A549 (cell line): ENCODE results near the gene AMIGO2. TPM values are rescaled to one million over a fixed set of nuclear protein-coding genes. Genes with fewer than 3 reads are reported as not detected.

ENCODE experiments used
- ATAC-seq, 2 experiments: fragments of 200-7000 bp in 1 of 2; fragments of >200 bp in 1 of 2; cut with Nextera tagmentation in 1 of 2; cut with Tn5 transposase in 1 of 2; 3 replicates each; pipeline versions ENCODE4 v1.8.0 to v1.9.1; 2018 to 2020; ENCODE audit warnings: mild to moderate bottlenecking in 1 of 2, moderate library complexity in 1 of 2
- CTCF ChIA-PET: fragments of 300-600 bp; sonication (Branson Sonifier 250); formaldehyde crosslinking; extraction: SDS; loops from one replicate; lab custom pipeline; 2021; ENCODE audit warnings: antibody characterized with exemption, inconsistent platforms; lab: Yijun Ruan, JAX
- POLR2A ChIA-PET: fragments of 350-600 bp; formaldehyde crosslinking; extraction: SDS; loops from one replicate; lab custom pipeline; 2021; ENCODE audit warnings: antibody characterized with exemption, inconsistent platforms; lab: Yijun Ruan, JAX
- DNase-seq, 2 experiments: peaks; one replicate each; pipeline versions ENCODE4 v3.0.0 to v3.0.0-alpha.2; 2011 to 2016; ENCODE audit warnings: low read depth in 1 of 2, low spot score in 1 of 2
- FAIRE-seq: peaks from 2 replicates; lab custom pipeline; 2011; peaks lifted over from hg19 to GRCh38; lab: Jason Lieb, UNC
- H3K27ac ChIP-seq, 2 experiments: fragments of >200 bp; sonication (Bioruptor Twin); formaldehyde crosslinking; 3 replicates each; pipeline ENCODE4 v1.5.1; 2016 to 2017
- H3K4me1 ChIP-seq: fragments of >200 bp; sonication (Bioruptor Twin); formaldehyde crosslinking; 3 replicates; pipeline ENCODE4 v1.6.1; 2016
- H3K4me2 ChIP-seq: fragments of >200 bp; sonication (Bioruptor Twin); formaldehyde crosslinking; 3 replicates; pipeline ENCODE4 v1.6.1; 2016
- H3K4me3 ChIP-seq: fragments of >200 bp; sonication (Bioruptor Twin); formaldehyde crosslinking; 3 replicates; pipeline ENCODE4 v1.5.1; 2016
- H3K9me3 ChIP-seq: fragments of >200 bp; sonication (Bioruptor Twin); formaldehyde crosslinking; 3 replicates; pipeline ENCODE4 v1.6.1; 2016
- CBX2 ChIP-seq: fragments of 200-600 bp; sonication (generic); IDR thresholded peaks from 2 replicates; pipeline ENCODE4 v1.6.1; 2016; ENCODE audit warnings: low read depth, mild to moderate bottlenecking, borderline replicate concordance
- EP300 ChIP-seq, 2 experiments: fragments of >200 bp; sonication (Bioruptor Twin); formaldehyde crosslinking; IDR thresholded peaks; 2 replicates in 1 of 2; 3 replicates in 1 of 2; pipeline ENCODE4 v1.6.1; 2016 to 2017
- FOSL2 ChIP-seq, 2 experiments: fragments of 450-650 bp in 1 of 2; fragments of >200 bp in 1 of 2; sonication (Bioruptor Twin) in 1 of 2; formaldehyde crosslinking; IDR thresholded peaks; 2 replicates each; pipeline versions ENCODE4 v1.5.0 to v1.6.1; 2016 to 2020; ENCODE audit warnings: mild to moderate bottlenecking in 1 of 2, moderate library complexity in 1 of 2
- HOXA7 ChIP-seq: fragments of 250-450 bp; sonication (Bioruptor Pico); IDR thresholded peaks from 2 replicates; pipeline ENCODE4 v1.5.0; 2020; ENCODE audit warnings: mild to moderate bottlenecking, moderate library complexity
- HOXB5 ChIP-seq: fragments of 250-450 bp; sonication (Bioruptor Pico); IDR thresholded peaks from 2 replicates; pipeline ENCODE4 v1.5.0; 2020; ENCODE audit warnings: mild to moderate bottlenecking, moderate library complexity
- JUN ChIP-seq, 2 experiments: fragments of >200 bp; sonication (Bioruptor Twin); formaldehyde crosslinking; IDR thresholded peaks; 2 replicates in 1 of 2; 3 replicates in 1 of 2; pipeline ENCODE4 v1.6.1; 2016 to 2017
- KDM1A ChIP-seq: fragments of 200-600 bp; sonication (generic); IDR thresholded peaks from 2 replicates; pipeline ENCODE4 v1.6.1; 2016; ENCODE audit warnings: low read depth, mild to moderate bottlenecking
- MAFK ChIP-seq: fragments of 450-650 bp; IDR thresholded peaks from 2 replicates; pipeline ENCODE4 v1.6.1; 2014; ENCODE audit not compliant: partially characterized antibody
- MAZ ChIP-seq: fragments of 150-350 bp; IDR thresholded peaks from 2 replicates; pipeline ENCODE4 v1.6.1; 2014; ENCODE audit warnings: antibody characterized with exemption, low read depth, low read length, borderline replicate concordance
- MYC ChIP-seq: IDR thresholded peaks from 2 replicates; pipeline ENCODE4 v1.6.1; 2012; ENCODE audit warnings: mild to moderate bottlenecking, inconsistent platforms, low read length, improper control_type of control experiment, borderline replicate concordance
- NR3C1 ChIP-seq: fragments of >200 bp; sonication (Bioruptor Twin); formaldehyde crosslinking; IDR thresholded peaks from 3 replicates; pipeline ENCODE4 v1.6.1; 2017
- RNF2 ChIP-seq: fragments of 200-600 bp; sonication (generic); IDR thresholded peaks from 2 replicates; pipeline ENCODE4 v1.6.1; 2016; ENCODE audit warnings: low read depth, mild to moderate bottlenecking, antibody characterized with exemption, moderate library complexity, borderline replicate concordance
- WGBS: methylation state at CpG from one replicate; pipeline ENCODE4 v1.1.6; 2017; ENCODE audit errors: missing lambda C conversion rate; 5-methylcytosine and 5-hydroxymethylcytosine counted together
- polyA plus RNA-seq, 4 experiments: library from polyadenylated mRNA; depleted of rRNA in 3 of 4; stranded (reverse); fragments of >200 nt; fragmentation: RNase III in 1 of 4; extraction: RNeasy Plus Mini Kit Qiagen cat#74134 plus additional on column Dnase treatment in 1 of 4; gene quantifications; 2 replicates in 3 of 4; 3 replicates in 1 of 4; pipeline ENCODE4 v1.2.3, GENCODE V29; 2011 to 2017
- TF ChIP-seq, protein P1 (sequence below): IDR thresholded peaks from 2 replicates; pipeline ENCODE4 v1.6.1; 2012; ENCODE audit warnings: low read depth, borderline replicate concordance
- TF ChIP-seq, protein P2 (sequence below): IDR thresholded peaks from 2 replicates; pipeline ENCODE4 v1.6.1; 2012
- TF ChIP-seq, protein P3 (sequence below): fragments of 450-650 bp; IDR thresholded peaks from 2 replicates; pipeline ENCODE4 v1.6.1; 2014; ENCODE audit warnings: antibody characterized with exemption
- TF ChIP-seq, protein P4 (sequence below): fragments of 250-450 bp; sonication (Bioruptor Pico); IDR thresholded peaks from 2 replicates; pipeline ENCODE4 v1.5.0; 2020; ENCODE audit warnings: low read depth, mild to moderate bottlenecking, moderate library complexity
- TF ChIP-seq, protein P5 (sequence below): fragments of >200 bp; sonication (Bioruptor Twin); formaldehyde crosslinking; IDR thresholded peaks from 3 replicates; pipeline ENCODE4 v1.6.1; 2016
- TF ChIP-seq, protein P6 (sequence below): fragments of 200-600 bp; sonication (generic); IDR thresholded peaks from 2 replicates; pipeline ENCODE4 v1.6.1; 2016; ENCODE audit warnings: antibody characterized with exemption, mild to moderate bottlenecking, moderate library complexity

AMIGO2 gene
- polyA plus RNA-seq, 2 of the 4 experiments (the other 2 are of a cell fraction) = 288 to 636 TPM

DNA sequence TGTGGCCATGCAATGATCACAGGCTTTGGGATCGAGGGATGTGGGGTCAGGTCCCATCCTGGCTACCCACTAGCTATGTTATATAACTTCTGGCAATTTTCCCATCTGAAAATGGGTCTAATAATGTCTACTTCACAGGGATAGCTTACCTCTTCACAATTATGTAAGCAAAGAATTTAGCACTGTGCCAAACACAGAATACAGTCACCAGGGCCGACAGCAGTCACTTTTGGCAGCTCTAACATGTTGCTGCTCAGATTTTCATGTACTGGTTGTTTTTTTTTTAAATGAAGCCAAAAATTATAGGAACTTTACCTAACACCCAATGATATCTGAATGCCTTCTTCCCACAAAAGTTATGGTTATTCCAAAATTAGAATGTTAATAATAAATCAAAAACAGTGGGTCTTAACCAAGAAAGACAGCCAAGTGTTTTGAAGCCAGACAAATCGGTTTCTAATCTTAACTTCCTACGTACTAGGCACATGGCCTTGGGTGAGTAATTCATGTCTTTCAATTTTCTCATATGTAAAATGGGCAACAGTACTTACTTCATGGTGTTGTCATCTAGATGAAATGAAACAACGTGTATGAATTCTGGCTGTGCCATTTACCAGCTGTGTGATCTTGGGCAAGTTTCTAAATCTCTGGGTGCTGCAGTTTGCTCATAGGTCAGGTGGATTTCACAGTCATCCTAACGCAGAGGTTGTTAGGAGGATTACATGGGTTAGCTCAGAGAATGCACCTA lies 13.3 kb downstream of the AMIGO2 start:
- Histone ChIP-seq H3K4me1 (peaks cover 40% of the 10 kb centered on the region), H3K9me3 (0 out of 3 replicates have a peak, but pooled peaks cover 2% of the 10 kb centered on the region), H3K4me3 (no peak overlapping the region), H3K4me2 (no peak overlapping the region), H3K27ac (no peak overlapping the region)
- DNase-seq (no peak), FAIRE-seq (peak; percentile 76), ATAC-seq (no peak)
- POLR2A ChIA-PET = no interaction called here
- 86% methylated on average over 6 of the region's 6 CpGs for WGBS
- CTCF ChIA-PET = interaction anchor here (0.8 to 6.8 kb wide), 4 partner anchors 12 to 275 kb away, joined by 3 to 93 read pairs (median 10); partner anchors contain the start of genes AMIGO2 and PCED1B
- TF ChIP-seq EP300 (IDR thresholded peaks at IDR 0.05) = no peak
- no peak for TF ChIP-seq NR3C1
- TF ChIP-seq, protein P1, sequence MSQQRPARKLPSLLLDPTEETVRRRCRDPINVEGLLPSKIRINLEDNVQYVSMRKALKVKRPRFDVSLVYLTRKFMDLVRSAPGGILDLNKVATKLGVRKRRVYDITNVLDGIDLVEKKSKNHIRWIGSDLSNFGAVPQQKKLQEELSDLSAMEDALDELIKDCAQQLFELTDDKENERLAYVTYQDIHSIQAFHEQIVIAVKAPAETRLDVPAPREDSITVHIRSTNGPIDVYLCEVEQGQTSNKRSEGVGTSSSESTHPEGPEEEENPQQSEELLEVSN = no peak
- no peak for TF ChIP-seq FOSL2 (IDR thresholded peaks at IDR 0.05)
- no peak for TF ChIP-seq FOSL2 (CRISPR knock-in tag; IDR thresholded peaks at IDR 0.05)
- TF ChIP-seq, protein P2, sequence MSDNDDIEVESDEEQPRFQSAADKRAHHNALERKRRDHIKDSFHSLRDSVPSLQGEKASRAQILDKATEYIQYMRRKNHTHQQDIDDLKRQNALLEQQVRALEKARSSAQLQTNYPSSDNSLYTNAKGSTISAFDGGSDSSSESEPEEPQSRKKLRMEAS = no peak
- TF ChIP-seq MAFK = no peak
- no peak for TF ChIP-seq CBX2
- no peak for TF ChIP-seq MYC
- no peak for TF ChIP-seq HOXA7 (CRISPR knock-in tag)
- no peak for TF ChIP-seq HOXB5 (CRISPR knock-in tag)
- TF ChIP-seq, protein P3, sequence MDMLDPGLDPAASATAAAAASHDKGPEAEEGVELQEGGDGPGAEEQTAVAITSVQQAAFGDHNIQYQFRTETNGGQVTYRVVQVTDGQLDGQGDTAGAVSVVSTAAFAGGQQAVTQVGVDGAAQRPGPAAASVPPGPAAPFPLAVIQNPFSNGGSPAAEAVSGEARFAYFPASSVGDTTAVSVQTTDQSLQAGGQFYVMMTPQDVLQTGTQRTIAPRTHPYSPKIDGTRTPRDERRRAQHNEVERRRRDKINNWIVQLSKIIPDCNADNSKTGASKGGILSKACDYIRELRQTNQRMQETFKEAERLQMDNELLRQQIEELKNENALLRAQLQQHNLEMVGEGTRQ = no peak
- TF ChIP-seq, protein P4, sequence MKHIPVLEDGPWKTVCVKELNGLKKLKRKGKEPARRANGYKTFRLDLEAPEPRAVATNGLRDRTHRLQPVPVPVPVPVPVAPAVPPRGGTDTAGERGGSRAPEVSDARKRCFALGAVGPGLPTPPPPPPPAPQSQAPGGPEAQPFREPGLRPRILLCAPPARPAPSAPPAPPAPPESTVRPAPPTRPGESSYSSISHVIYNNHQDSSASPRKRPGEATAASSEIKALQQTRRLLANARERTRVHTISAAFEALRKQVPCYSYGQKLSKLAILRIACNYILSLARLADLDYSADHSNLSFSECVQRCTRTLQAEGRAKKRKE (CRISPR knock-in tag) = no peak
- TF ChIP-seq JUN (IDR thresholded peaks at IDR 0.05) = no peak
- no peak for TF ChIP-seq RNF2
- TF ChIP-seq, protein P5, sequence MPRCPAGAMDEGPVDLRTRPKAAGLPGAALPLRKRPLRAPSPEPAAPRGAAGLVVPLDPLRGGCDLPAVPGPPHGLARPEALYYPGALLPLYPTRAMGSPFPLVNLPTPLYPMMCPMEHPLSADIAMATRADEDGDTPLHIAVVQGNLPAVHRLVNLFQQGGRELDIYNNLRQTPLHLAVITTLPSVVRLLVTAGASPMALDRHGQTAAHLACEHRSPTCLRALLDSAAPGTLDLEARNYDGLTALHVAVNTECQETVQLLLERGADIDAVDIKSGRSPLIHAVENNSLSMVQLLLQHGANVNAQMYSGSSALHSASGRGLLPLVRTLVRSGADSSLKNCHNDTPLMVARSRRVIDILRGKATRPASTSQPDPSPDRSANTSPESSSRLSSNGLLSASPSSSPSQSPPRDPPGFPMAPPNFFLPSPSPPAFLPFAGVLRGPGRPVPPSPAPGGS = no peak
- TF ChIP-seq MAZ = no peak
- TF ChIP-seq, protein P6, sequence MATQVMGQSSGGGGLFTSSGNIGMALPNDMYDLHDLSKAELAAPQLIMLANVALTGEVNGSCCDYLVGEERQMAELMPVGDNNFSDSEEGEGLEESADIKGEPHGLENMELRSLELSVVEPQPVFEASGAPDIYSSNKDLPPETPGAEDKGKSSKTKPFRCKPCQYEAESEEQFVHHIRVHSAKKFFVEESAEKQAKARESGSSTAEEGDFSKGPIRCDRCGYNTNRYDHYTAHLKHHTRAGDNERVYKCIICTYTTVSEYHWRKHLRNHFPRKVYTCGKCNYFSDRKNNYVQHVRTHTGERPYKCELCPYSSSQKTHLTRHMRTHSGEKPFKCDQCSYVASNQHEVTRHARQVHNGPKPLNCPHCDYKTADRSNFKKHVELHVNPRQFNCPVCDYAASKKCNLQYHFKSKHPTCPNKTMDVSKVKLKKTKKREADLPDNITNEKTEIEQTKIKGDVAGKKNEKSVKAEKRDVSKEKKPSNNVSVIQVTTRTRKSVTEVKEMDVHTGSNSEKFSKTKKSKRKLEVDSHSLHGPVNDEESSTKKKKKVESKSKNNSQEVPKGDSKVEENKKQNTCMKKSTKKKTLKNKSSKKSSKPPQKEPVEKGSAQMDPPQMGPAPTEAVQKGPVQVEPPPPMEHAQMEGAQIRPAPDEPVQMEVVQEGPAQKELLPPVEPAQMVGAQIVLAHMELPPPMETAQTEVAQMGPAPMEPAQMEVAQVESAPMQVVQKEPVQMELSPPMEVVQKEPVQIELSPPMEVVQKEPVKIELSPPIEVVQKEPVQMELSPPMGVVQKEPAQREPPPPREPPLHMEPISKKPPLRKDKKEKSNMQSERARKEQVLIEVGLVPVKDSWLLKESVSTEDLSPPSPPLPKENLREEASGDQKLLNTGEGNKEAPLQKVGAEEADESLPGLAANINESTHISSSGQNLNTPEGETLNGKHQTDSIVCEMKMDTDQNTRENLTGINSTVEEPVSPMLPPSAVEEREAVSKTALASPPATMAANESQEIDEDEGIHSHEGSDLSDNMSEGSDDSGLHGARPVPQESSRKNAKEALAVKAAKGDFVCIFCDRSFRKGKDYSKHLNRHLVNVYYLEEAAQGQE = no peak
- no peak for TF ChIP-seq KDM1A
